ENCODE measurements around the gene LRRC8C.

DNA sequence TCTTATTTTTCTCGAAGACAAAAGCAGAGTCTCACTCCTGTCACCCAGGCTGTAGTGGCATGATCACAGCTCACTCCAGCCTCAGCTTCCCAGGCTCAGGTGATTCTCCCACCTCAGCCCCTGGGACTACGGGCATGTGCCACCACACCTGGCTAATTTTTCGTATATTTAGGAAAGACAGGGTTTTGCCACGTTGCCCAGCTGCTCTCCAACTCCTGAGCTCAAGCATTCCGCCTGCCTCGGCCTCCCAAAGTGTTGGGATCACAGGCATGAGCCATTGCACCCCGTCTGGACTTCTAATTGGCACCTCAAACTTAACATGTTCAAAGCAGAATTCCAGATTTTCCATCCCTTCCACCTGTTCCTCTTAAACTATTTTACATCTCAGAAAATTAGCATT lies 19.0 kb upstream of the LRRC8C start:
- TF ChIP-seq, protein P1, sequence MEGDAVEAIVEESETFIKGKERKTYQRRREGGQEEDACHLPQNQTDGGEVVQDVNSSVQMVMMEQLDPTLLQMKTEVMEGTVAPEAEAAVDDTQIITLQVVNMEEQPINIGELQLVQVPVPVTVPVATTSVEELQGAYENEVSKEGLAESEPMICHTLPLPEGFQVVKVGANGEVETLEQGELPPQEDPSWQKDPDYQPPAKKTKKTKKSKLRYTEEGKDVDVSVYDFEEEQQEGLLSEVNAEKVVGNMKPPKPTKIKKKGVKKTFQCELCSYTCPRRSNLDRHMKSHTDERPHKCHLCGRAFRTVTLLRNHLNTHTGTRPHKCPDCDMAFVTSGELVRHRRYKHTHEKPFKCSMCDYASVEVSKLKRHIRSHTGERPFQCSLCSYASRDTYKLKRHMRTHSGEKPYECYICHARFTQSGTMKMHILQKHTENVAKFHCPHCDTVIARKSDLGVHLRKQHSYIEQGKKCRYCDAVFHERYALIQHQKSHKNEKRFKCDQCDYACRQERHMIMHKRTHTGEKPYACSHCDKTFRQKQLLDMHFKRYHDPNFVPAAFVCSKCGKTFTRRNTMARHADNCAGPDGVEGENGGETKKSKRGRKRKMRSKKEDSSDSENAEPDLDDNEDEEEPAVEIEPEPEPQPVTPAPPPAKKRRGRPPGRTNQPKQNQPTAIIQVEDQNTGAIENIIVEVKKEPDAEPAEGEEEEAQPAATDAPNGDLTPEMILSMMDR (IDR thresholded peaks at IDR 0.05), result no peak
- no peak for TF ChIP-seq ZFX (IDR thresholded peaks at IDR 0.05; ENCODE audit: borderline replicate concordance)
